Heart left ventricle (tissue), 16 donors: Measurements from ENCODE around the gene SAMD4B. TPM values are rescaled to one million over a fixed set of nuclear protein-coding genes. Genes with fewer than 3 reads are reported as not detected.
A peak's percentile ranks its signal among the peaks of the same experiment; 100 is the strongest.

Source experiments
- ATAC-seq, 4 donors: fragments of 200-7000 bp; cut with Tn5 transposase; one replicate each; pipeline ENCODE4 v1.9.1; 2020 to 2022; ENCODE audit warnings: moderate library complexity in 4 of 4, mild to moderate bottlenecking in 3 of 4, moderate number of reproducible peaks in 1 of 4
- DNase-seq, 5 donors: peaks; one replicate each; pipeline ENCODE4 v3.0.0-alpha.2; 2020
- H3K27ac ChIP-seq, 12 donors: fragments of 200-600 bp; sonication (generic) in 4 of 12; one replicate each; pipeline versions ENCODE4 v1.5.0 to v1.8.0; 2016 to 2022; ENCODE audit warnings: mild to moderate bottlenecking in 2 of 12
- H3K27me3 ChIP-seq, 9 donors: fragments of 200-600 bp; sonication (generic) in 2 of 9; one replicate each; pipeline versions ENCODE4 v1.5.1 to v1.8.0; 2016 to 2022; ENCODE audit warnings: mild to moderate bottlenecking in 3 of 9
- H3K36me3 ChIP-seq, 9 donors: fragments of 200-600 bp; sonication (generic) in 2 of 9; one replicate each; pipeline versions ENCODE4 v1.5.0 to v1.8.0; 2018 to 2022; ENCODE audit warnings: mild to moderate bottlenecking in 2 of 9
- H3K4me1 ChIP-seq, 12 donors: fragments of 200-600 bp; sonication (generic) in 4 of 12; one replicate each; pipeline versions ENCODE4 v1.5.0 to v1.8.0; 2016 to 2022; ENCODE audit warnings: mild to moderate bottlenecking in 3 of 12
- H3K4me3 ChIP-seq, 12 donors: fragments of 200-600 bp; sonication (generic) in 4 of 12; one replicate each; pipeline versions ENCODE4 v1.5.0 to v1.8.0; 2017 to 2022; ENCODE audit warnings: mild to moderate bottlenecking in 9 of 12, moderate library complexity in 4 of 12
- H3K9me3 ChIP-seq, 12 donors: fragments of 200-600 bp; sonication (generic) in 4 of 12; one replicate each; pipeline versions ENCODE4 v1.5.0 to v1.8.0; 2016 to 2022; ENCODE audit warnings: mild to moderate bottlenecking in 1 of 12
- POLR2A ChIP-seq, 2 donors: fragments of 450-650 bp; IDR thresholded peaks; one replicate each; pipeline ENCODE4 v1.6.1; 2017; ENCODE audit warnings: antibody characterized with exemption in 2 of 2, mild to moderate bottlenecking in 2 of 2, moderate library complexity in 2 of 2
- WGBS, 4 donors: extraction: QIAGEN DNeasy Blood & Tissue Kit in 2 of 4; methylation state at CpG; one replicate each; pipeline versions ENCODE4 v1.1.5 to v1.1.7; 2013 to 2018; 5-methylcytosine and 5-hydroxymethylcytosine counted together
- intact Hi-C, 10 donors: fragments of 100-400 bp; cut with DNase I; formaldehyde crosslinking; loops; one replicate each; pipeline versions ENCODE4 v1.11.1 to v1.14.2; 2022
- polyA plus RNA-seq, 2 donors: library from polyadenylated mRNA; stranded (reverse); fragments of 200-250 nt; gene quantifications; one replicate each; pipeline ENCODE4 v1.2.3, GENCODE V29; 2013
- total RNA-seq, 9 donors: library from RNA; depleted of rRNA in 2 of 9; stranded (reverse); fragments of >200 nt in 2 of 9; fragmentation: NEBNext Ultra II Directional in 3 of 9; extraction: Animal tissue kit (Norgen Biotek cat#: 25700) in 3 of 9; gene quantifications; one replicate each; pipeline versions ENCODE4 v1.1.0 to v1.2.4, GENCODE V29; 2016 to 2023
- TF ChIP-seq, protein P1 (sequence below), 12 donors: fragments of 200-600 bp; sonication (generic) in 4 of 12; IDR thresholded peaks; one replicate each; pipeline versions ENCODE4 v1.5.0 to v1.8.0; 2018 to 2022; ENCODE audit warnings: antibody characterized with exemption in 12 of 12, mild to moderate bottlenecking in 5 of 12
- donor health status: ischemic (EF 13 %, LVEDD 7.1; RV severe dilation, severe dysfunction).
- donor health status: healthy with polysubstance abuse.
- donor health status: DM: no; HTN: yes; CAD: no.
- donor health status: DM: no; HTN: no; CAD: no.
- donor health status: ischemic (EF 25% LVEDD 6.9; RV normal size, moderate dysfunction).
- donor health status: ischemic (EF 25% LVEDD 5.7; RV mildly dilated, moderate dysfunction).
- donor health status: healthy.
- donor health status: DM: yes; HTN: yes; CAD: no.
- donor health status: ischemic (EF 35%, LVEDD 5.7; RV mildly dilated, moderate dysfunction).
- donor health status: nonischemic (EF 11% LVEDD 7.7; RV severe dilation, severe dysfunction).
- donor health status: DM: yes; HTN: yes; CAD: no.
- donor health status: PGD.
- donor health status: ischemic (EF 29% LVEDD 5.4; RV normal size, mild dysfunction).
- donor health status: nonischemic (EF 23%, LVEDD 6.1; RV moderate dilation, normal function).

SAMD4B gene
- total and polyA plus RNA-seq, 11 donors: 34.9 to 101 (median 54.4) TPM

DNA sequence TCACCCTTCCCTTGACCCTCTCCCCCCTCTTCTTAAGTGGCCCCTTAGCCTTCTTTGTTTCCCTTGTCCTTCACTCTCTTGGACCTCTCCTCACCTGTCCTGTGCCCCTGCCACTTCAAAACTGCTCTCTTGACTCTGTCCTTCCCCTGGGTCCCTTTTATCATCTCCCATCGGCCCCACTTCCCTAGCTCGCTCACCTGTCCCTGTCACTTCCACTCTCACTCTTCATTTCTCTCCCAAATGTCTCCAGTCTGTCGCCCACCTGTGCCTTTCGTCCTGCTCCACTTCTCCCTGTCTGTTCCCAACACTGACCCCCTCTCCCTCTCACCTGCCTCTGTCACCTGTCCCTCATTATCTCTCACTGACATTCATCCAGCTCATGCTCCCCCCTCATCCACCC, 45.3 kb upstream of the SAMD4B start:
- WGBS, 4 donors: 80 to 88% (median 83%) methylated on average over 4 of the region's 4 CpGs
- intact Hi-C loops: no loop called here
- Histone ChIP-seq H3K9me3 (no peaks in the 10 kb centered on the region), H3K27me3 (peaks cover 0 to 63% (median 5%) of the 10 kb centered on the region in 9 donors), H3K4me3 (no peak overlapping the region), H3K36me3 (no peaks in the 10 kb centered on the region), H3K27ac (no peak overlapping the region), H3K4me1 (no peaks in the 10 kb centered on the region)
- no peak for ATAC-seq
- no peak for DNase-seq
- no peak for TF ChIP-seq POLR2A (IDR thresholded peaks at IDR 0.05)
- TF ChIP-seq, protein P1, sequence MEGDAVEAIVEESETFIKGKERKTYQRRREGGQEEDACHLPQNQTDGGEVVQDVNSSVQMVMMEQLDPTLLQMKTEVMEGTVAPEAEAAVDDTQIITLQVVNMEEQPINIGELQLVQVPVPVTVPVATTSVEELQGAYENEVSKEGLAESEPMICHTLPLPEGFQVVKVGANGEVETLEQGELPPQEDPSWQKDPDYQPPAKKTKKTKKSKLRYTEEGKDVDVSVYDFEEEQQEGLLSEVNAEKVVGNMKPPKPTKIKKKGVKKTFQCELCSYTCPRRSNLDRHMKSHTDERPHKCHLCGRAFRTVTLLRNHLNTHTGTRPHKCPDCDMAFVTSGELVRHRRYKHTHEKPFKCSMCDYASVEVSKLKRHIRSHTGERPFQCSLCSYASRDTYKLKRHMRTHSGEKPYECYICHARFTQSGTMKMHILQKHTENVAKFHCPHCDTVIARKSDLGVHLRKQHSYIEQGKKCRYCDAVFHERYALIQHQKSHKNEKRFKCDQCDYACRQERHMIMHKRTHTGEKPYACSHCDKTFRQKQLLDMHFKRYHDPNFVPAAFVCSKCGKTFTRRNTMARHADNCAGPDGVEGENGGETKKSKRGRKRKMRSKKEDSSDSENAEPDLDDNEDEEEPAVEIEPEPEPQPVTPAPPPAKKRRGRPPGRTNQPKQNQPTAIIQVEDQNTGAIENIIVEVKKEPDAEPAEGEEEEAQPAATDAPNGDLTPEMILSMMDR (IDR thresholded peaks at IDR 0.05): no peak

DNA sequence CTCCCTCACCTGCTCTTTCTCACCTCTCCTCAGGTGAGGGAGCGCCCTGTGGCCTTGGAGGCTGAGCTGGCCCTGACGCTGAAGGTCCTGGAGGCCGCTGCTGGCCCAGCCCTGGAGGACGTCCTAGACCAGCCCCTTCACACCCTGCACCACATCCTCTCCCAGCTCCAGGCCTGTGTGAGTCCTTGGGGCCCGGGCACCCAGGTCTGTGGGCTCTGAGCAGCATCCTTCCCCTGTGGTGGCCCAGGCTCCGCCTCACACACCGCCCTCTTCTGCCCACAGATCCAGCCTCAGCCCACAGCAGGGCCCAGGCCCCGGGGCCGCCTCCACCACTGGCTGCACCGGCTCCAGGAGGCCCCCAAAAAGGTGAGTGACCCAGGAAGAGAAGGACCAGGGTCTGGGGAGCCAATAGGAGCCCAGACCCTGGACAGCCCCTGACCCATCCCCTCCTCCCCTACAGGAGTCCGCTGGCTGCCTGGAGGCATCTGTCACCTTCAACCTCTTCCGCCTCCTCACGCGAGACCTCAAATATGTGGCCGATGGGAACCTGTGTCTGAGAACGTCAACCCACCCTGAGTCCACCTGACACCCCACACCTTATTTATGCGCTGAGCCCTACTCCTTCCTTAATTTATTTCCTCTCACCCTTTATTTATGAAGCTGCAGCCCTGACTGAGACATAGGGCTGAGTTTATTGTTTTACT, 44.1 kb upstream of the SAMD4B start:
- no peak for TF ChIP-seq POLR2A (IDR thresholded peaks at IDR 0.05)
- 61 to 68% (median 65%) methylated on average over 13 to 17 of the region's 17 CpGs for WGBS, 4 donors
- no peaks in the 10 kb centered on the region for H3K36me3 ChIP-seq
- ATAC-seq (peak in 2 of 4 donors; percentile 38 to 55), DNase-seq (peak in 2 of 5 donors; percentile 20 to 75)
- no peak overlapping the region for H3K27ac ChIP-seq
- H3K4me1 ChIP-seq: no peaks in the 10 kb centered on the region
- peak overlapping the region in 1 of 12 donors; percentile 12 for H3K4me3 ChIP-seq
- H3K9me3 ChIP-seq: no peaks in the 10 kb centered on the region
- H3K27me3 ChIP-seq: peaks cover 0 to 68% (median 3%) of the 10 kb centered on the region in 9 donors
- intact Hi-C loops: no loop called here

DNA sequence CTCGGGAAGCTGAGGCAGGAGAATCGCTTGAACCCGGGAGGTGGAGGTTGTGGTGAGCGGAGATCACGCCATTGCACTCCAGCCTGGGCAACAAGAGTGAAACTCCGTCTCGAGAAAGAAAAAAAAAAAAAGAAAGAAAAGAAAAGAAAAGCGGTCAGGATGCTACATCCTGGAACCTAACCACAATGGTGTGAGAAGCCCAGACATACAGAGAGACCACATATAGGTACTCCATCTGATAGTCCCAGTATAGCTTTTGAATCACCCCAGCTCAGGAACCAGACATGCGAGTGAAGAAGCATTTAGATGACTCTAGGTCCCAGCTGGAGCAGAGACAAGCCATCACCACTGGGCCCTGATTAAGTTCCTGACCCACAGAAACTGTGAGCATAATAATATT, 42.8 kb upstream of the SAMD4B start:
- H3K27me3 ChIP-seq: peaks cover 0 to 76% (median 10%) of the 10 kb centered on the region in 9 donors
- H3K4me3 ChIP-seq: no peak overlapping the region
- 88 to 92% (median 90%) methylated on average over 9 of the region's 9 CpGs for WGBS, 4 donors
- no peak overlapping the region for H3K27ac ChIP-seq
- ATAC-seq (no peak), DNase-seq (no peak)
- intact Hi-C loops: no loop called here
- H3K4me1 ChIP-seq: no peaks in the 10 kb centered on the region
- no peaks in the 10 kb centered on the region for H3K9me3 ChIP-seq
- no peak for TF ChIP-seq POLR2A (IDR thresholded peaks at IDR 0.05)
- TF ChIP-seq, protein P1 (IDR thresholded peaks at IDR 0.05): no peak
- no peaks in the 10 kb centered on the region for H3K36me3 ChIP-seq

DNA sequence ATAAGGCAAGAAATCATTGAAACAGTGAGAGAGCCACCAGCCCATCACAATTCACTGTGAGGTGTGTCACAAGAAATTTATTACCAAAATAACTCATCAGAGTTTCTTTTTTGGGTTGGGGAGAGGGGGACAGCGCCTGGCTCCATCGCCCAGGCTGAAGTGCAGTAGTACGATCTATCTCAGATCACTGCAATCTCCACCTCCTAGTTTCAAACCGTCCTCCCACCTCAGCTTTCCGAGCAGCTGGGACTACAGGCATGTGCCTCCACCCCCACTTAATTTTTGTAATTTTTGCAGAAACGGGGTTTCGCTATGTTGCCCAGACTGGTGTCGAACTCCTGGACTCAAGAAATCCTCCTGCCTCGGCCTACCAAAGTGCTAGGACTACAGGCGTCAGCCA, 42.4 kb upstream of the SAMD4B start:
- Histone ChIP-seq H3K27ac (no peak overlapping the region), H3K27me3 (peaks cover 0 to 76% (median 15%) of the 10 kb centered on the region in 9 donors), H3K36me3 (no peaks in the 10 kb centered on the region), H3K4me3 (no peak overlapping the region), H3K4me1 (no peaks in the 10 kb centered on the region), H3K9me3 (no peaks in the 10 kb centered on the region)
- intact Hi-C loops: no loop called here
- TF ChIP-seq POLR2A (IDR thresholded peaks at IDR 0.05): no peak
- TF ChIP-seq, protein P1 (IDR thresholded peaks at IDR 0.05): no peak
- ATAC-seq: no peak
- no peak for DNase-seq
- WGBS, 4 donors: 84 to 89% (median 84%) methylated on average over 10 of the region's 10 CpGs

DNA sequence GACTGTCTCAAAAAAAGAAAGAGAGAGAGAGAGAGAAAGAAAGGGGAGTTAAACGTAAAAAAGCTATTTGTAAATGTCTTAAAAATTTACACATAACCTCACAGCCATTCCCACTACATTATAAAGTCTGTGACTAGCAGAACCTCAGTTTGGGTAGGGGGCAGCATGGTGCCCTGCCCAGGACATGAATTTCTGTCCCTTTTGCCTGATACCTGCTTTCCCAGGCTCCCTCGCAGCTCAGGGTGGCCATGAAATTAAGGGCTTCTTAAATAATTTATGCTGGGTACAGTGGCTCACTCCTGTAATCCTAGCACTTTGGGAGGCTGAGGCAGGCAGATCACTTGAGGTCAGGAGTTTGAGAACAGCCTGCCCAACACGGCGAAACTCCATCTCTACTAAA, 41.2 kb upstream of the SAMD4B start:
- no peak for TF ChIP-seq POLR2A (IDR thresholded peaks at IDR 0.05)
- TF ChIP-seq, protein P1 (IDR thresholded peaks at IDR 0.05): no peak
- Histone ChIP-seq H3K9me3 (no peaks in the 10 kb centered on the region), H3K4me1 (no peaks in the 10 kb centered on the region), H3K36me3 (no peaks in the 10 kb centered on the region), H3K4me3 (no peak overlapping the region), H3K27me3 (peaks cover 0 to 82% (median 26%) of the 10 kb centered on the region in 9 donors), H3K27ac (no peak overlapping the region)
- intact Hi-C loops: no loop called here
- WGBS, 4 donors: 83 to 89% (median 85%) methylated on average over 4 of the region's 4 CpGs
- ATAC-seq (no peak), DNase-seq (no peak)
